CD4-positive, CD25-positive, alpha-beta regulatory T cell (primary cell): ENCODE data around the gene NEGR1. TPM values are rescaled to one million over a fixed set of nuclear protein-coding genes. Genes with fewer than 3 reads are reported as not detected.
"Not testable (repeated sequence)": the region's sequence is repeated elsewhere in the genome, so short reads cannot be mapped to it uniquely, and the experiment has no call there.

Source experiments
- ATAC-seq, 2 donors: fragments of 150-1000 bp; cut with Tn5 transposase; one replicate each; pipeline ENCODE4 v1.10.0; 2021; ENCODE audit warnings: low read depth in 2 of 2, moderate number of reproducible peaks in 2 of 2, moderate library complexity in 1 of 2
- DNase-seq, 3 donors: peaks; one replicate each; pipeline versions ENCODE4 v3.0.0 to v3.0.0-alpha.2; 2012 to 2022; ENCODE audit warnings: mixed read lengths in 1 of 3
- H3K27ac ChIP-seq: one replicate; pipeline ENCODE4 v1.7.0; 2013; ENCODE audit warnings: mild to moderate bottlenecking, low read length; ENCODE audit not compliant: insufficient read depth, poor library complexity, severe bottlenecking
- H3K27me3 ChIP-seq: one replicate; pipeline ENCODE4 v1.7.0; 2013; ENCODE audit warnings: low read length; ENCODE audit not compliant: control insufficient read depth, insufficient read depth
- H3K36me3 ChIP-seq: one replicate; pipeline ENCODE4 v1.7.0; 2013; ENCODE audit warnings: mild to moderate bottlenecking, low read length, moderate library complexity; ENCODE audit not compliant: control insufficient read depth, insufficient read depth
- H3K4me1 ChIP-seq: 2 replicates; pipeline ENCODE4 v1.7.0; 2013; ENCODE audit warnings: mild to moderate bottlenecking, low read length; ENCODE audit not compliant: insufficient read depth, control insufficient read depth, poor library complexity, severe bottlenecking
- H3K4me3 ChIP-seq: one replicate; pipeline ENCODE4 v1.7.0; 2013; ENCODE audit warnings: low read depth, mild to moderate bottlenecking, low read length, moderate library complexity
- H3K9me3 ChIP-seq, 2 experiments: 1 replicate in 1 of 2; 2 replicates in 1 of 2; pipeline ENCODE4 v1.7.0; 2013; ENCODE audit warnings: low read length in 2 of 2, mild to moderate bottlenecking in 1 of 2, moderate library complexity in 1 of 2; ENCODE audit not compliant: control insufficient read depth in 2 of 2
- H3K27ac Mint-ChIP-seq, 3 donors: one replicate each; pipeline ENCODE4 v1.8.0; 2020 to 2022; ENCODE audit warnings: mild to moderate bottlenecking in 3 of 3, mixed read lengths in 3 of 3, moderate library complexity in 2 of 3
- H3K27me3 Mint-ChIP-seq: one replicate; pipeline ENCODE4 v1.8.0; 2022; ENCODE audit warnings: mild to moderate bottlenecking, mixed read lengths
- H3K36me3 Mint-ChIP-seq: one replicate; pipeline ENCODE4 v1.8.0; 2020; ENCODE audit warnings: mixed read lengths
- H3K4me1 Mint-ChIP-seq, 4 donors: one replicate each; pipeline ENCODE4 v1.8.0; 2020 to 2022; ENCODE audit warnings: mixed read lengths in 4 of 4, mild to moderate bottlenecking in 1 of 4
- H3K4me3 Mint-ChIP-seq, 4 donors: one replicate each; pipeline ENCODE4 v1.8.0; 2020 to 2022; ENCODE audit warnings: mild to moderate bottlenecking in 4 of 4, mixed read lengths in 4 of 4, moderate library complexity in 3 of 4
- H3K9me3 Mint-ChIP-seq, 7 donors: one replicate each; pipeline ENCODE4 v1.8.0; 2020 to 2022; ENCODE audit warnings: mixed read lengths in 7 of 7, mild to moderate bottlenecking in 3 of 7, moderate library complexity in 2 of 7
- polyA plus RNA-seq, 4 donors: library from polyadenylated mRNA; unstranded; fragments of 300-500 nt; fragmentation: Illumina TruSeq; gene quantifications; one replicate each; pipeline ENCODE4 v1.2.3, GENCODE V29; 2021
- total RNA-seq: library from RNA; stranded (reverse); gene quantifications from one replicate; pipeline ENCODE4 v1.2.3, GENCODE V29; 2022

The NEGR1 gene
- total and polyA plus RNA-seq, 5 donors from 2014 or later: not detected

DNA sequence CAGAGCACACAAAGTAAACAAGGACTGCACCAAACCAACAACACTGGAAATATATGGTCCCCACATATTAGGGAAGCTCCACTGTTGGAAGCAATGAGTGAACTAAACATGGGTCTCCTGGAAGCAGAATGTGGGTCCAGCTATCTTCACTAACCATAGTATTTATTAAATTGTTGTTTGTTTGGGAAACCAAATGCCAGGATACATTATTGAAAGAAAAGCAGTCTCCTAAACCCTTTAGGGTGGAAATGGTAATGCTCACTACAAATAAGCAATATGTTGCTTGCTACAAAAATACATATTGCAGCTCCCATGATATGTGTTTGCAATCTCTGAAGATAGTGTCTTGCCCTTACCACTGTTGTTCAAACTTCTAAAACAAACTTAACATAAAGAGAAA, 2.2 kb downstream of the NEGR1 start:
- H3K27me3 Mint-ChIP-seq: peaks cover 18% of the 10 kb centered on the region
- no peak overlapping the region for H3K27ac Mint-ChIP-seq
- peaks cover 3 to 16% (median 10%) of the 10 kb centered on the region in 4 donors for H3K4me1 Mint-ChIP-seq
- no peaks in the 10 kb centered on the region for H3K36me3 Mint-ChIP-seq
- Histone ChIP-seq H3K27ac (no peak overlapping the region), H3K9me3 (no peaks in the 10 kb centered on the region), H3K36me3 (no peaks in the 10 kb centered on the region), H3K4me3 (no peak overlapping the region), H3K27me3 (peaks cover 16% of the 10 kb centered on the region), H3K4me1 (no peaks in the 10 kb centered on the region)
- H3K9me3 Mint-ChIP-seq: peaks cover 0 to 3% (median 0%) of the 10 kb centered on the region in 7 donors
- ATAC-seq (no peak), DNase-seq (no peak)
- H3K4me3 Mint-ChIP-seq: no peak overlapping the region

DNA sequence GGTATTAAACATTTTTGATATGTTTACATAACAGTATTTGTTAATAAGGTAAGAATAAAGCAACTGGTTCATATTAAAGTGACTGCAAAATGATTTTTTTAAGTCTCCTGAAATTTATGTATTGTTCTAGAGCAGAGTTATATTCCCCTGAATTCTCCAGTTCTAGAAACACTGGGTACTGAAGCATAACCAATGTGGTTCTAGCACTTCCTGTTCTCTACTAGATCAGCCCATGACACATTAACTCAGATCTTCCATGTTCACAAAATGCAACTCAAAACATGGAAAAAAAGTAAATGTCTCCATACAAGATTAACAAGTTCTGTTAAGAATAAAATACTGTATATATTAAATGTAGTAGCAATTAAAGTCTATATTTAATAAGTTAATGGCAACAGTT, 3.9 kb downstream of the NEGR1 start:
- H3K4me3 ChIP-seq: no peak overlapping the region
- H3K9me3 ChIP-seq: no peaks in the 10 kb centered on the region
- peaks cover 11% of the 10 kb centered on the region for H3K27me3 ChIP-seq
- no peaks in the 10 kb centered on the region for H3K36me3 ChIP-seq
- no peaks in the 10 kb centered on the region for H3K36me3 Mint-ChIP-seq
- H3K4me1 Mint-ChIP-seq: peaks cover 3 to 16% (median 10%) of the 10 kb centered on the region in 4 donors
- no peak overlapping the region for H3K4me3 Mint-ChIP-seq
- DNase-seq (no peak), ATAC-seq (no peak)
- H3K9me3 Mint-ChIP-seq: peaks cover 0 to 5% (median 2%) of the 10 kb centered on the region in 7 donors
- no peaks in the 10 kb centered on the region for H3K4me1 ChIP-seq
- no peak overlapping the region for H3K27ac ChIP-seq
- no peak overlapping the region for H3K27ac Mint-ChIP-seq
- H3K27me3 Mint-ChIP-seq: peaks cover 18% of the 10 kb centered on the region

DNA sequence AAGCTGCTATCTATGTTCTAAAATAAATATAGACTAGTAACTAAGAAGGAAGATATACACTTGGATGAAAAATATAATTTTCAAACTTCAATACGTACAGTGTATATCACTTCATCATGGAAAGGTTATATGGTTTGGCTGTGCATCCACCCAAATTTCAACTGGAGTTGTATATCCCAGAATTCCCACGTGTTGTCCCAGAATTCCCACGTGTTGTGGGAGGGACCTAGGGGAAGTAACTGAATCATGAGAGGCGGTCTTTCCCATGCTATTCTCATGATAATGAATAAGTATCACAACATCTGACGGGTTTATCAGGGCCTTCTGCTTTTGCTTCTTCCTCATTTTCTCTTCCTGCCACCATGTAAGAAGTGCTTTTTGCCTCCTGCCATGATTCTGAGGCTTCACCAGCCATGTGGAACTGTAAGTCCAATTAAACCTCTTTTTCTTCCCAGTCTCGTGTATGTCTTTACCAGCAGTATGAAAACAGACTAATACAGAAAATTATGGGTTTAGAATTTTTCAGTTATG, 10.7 kb downstream of the NEGR1 start:
- Mint-ChIP-seq H3K27me3 (no peaks in the 10 kb centered on the region), H3K27ac (no peak overlapping the region), H3K9me3 (peaks cover 0 to 8% (median 2%) of the 10 kb centered on the region in 7 donors), H3K36me3 (no peaks in the 10 kb centered on the region), H3K4me3 (no peak overlapping the region), H3K4me1 (no peaks in the 10 kb centered on the region)
- no peak overlapping the region for H3K27ac ChIP-seq
- H3K27me3 ChIP-seq: no peaks in the 10 kb centered on the region
- ATAC-seq (no peak), DNase-seq (no peak)
- no peak overlapping the region for H3K4me3 ChIP-seq
- H3K9me3 ChIP-seq: no peaks in the 10 kb centered on the region
- no peaks in the 10 kb centered on the region for H3K4me1 ChIP-seq
- no peaks in the 10 kb centered on the region for H3K36me3 ChIP-seq

DNA sequence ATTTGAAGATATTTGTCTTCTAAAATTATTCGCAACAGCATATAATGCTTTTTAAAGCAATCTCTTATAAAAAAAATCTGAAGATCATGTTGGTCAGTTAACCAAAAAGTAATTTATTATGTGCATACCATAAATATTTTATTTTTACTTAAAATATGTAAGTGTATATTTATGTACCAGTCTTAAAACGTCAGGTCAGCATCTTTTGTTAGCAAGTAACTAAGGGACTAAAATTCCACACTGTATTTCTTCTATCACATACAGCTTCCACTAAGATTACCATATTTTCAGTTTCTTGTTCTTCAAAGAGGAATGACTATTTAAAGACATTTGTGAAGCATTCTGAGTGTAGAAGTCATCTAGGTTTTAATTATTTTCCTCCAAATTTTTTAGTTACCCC, 19.6 kb downstream of the NEGR1 start:
- no peak overlapping the region for H3K4me3 ChIP-seq

DNA sequence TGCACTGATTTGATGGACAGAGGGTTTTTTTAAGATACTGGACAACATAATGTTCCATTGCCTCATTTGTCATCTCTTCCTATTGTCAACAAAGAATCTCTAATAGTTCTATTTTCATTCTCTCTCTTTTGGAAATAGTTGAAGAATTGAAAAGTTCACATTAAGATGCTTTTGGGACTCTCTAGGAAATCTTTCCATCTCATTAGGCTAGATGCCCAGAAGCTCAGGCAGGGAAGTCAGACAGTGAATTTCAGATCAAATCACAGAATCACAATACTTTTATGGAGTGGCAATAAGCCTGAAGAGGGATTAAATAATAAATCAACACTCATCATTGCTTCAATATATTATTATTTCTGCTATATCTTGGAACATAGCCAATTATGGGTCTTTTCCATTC, 29.2 kb downstream of the NEGR1 start:
- H3K27ac Mint-ChIP-seq: no peak overlapping the region
- H3K27me3 Mint-ChIP-seq: no peaks in the 10 kb centered on the region
- ATAC-seq: no peak

More for the DNA sequence above, 19.6 kb downstream of the NEGR1 start:
- Mint-ChIP-seq H3K4me1 (no peaks in the 10 kb centered on the region), H3K9me3 (peaks cover 0 to 4% (median 0%) of the 10 kb centered on the region in 7 donors), H3K27me3 (no peaks in the 10 kb centered on the region), H3K36me3 (no peaks in the 10 kb centered on the region), H3K4me3 (no peak overlapping the region), H3K27ac (no peak overlapping the region)
- Histone ChIP-seq H3K9me3 (no peaks in the 10 kb centered on the region), H3K27ac (no peak overlapping the region), H3K36me3 (no peaks in the 10 kb centered on the region), H3K27me3 (no peaks in the 10 kb centered on the region), H3K4me1 (no peaks in the 10 kb centered on the region)
- ATAC-seq (no peak), DNase-seq (no peak)

DNA sequence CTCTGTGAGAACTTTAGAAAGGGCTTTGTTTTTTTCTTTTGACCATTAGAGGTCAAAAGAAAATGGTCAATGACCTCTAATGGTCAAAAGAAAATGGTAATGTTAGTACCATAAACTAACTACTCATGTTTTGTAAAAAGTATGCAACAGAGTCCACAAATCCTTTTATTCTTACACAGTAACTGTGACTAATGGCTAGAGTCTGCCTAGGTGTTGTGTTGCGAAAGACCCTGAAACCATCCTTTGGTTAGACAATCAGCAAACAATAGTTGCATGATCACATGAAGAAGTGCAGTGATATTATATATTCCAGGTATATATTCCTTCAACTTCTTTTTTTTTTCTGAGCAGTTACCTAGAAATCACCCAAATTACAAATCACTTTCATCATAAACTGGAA, 40.9 kb downstream of the NEGR1 start:
- Mint-ChIP-seq H3K36me3 (no peaks in the 10 kb centered on the region), H3K4me3 (no peak overlapping the region), H3K4me1 (no peaks in the 10 kb centered on the region), H3K27ac (no peak overlapping the region), H3K9me3 (peaks cover 3 to 6% (median 4%) of the 10 kb centered on the region in 7 donors), H3K27me3 (no peaks in the 10 kb centered on the region)
- Histone ChIP-seq H3K36me3 (no peaks in the 10 kb centered on the region), H3K27ac (no peak overlapping the region), H3K9me3 (no peaks in the 10 kb centered on the region), H3K4me1 (no peaks in the 10 kb centered on the region), H3K27me3 (no peaks in the 10 kb centered on the region), H3K4me3 (no peak overlapping the region)
- ATAC-seq (no peak), DNase-seq (no peak)

More for the DNA sequence above, 29.2 kb downstream of the NEGR1 start:
- H3K4me1 Mint-ChIP-seq: no peaks in the 10 kb centered on the region
- no peaks in the 10 kb centered on the region for H3K4me1 ChIP-seq
- no peak for DNase-seq
- no peak overlapping the region for H3K4me3 ChIP-seq
- no peak overlapping the region for H3K4me3 Mint-ChIP-seq
- no peak overlapping the region for H3K27ac ChIP-seq
- peaks cover 0 to 4% (median 0%) of the 10 kb centered on the region in 7 donors for H3K9me3 Mint-ChIP-seq
- no peaks in the 10 kb centered on the region for H3K36me3 ChIP-seq
- no peaks in the 10 kb centered on the region for H3K36me3 Mint-ChIP-seq
- no peaks in the 10 kb centered on the region for H3K27me3 ChIP-seq
- H3K9me3 ChIP-seq: no peaks in the 10 kb centered on the region

DNA sequence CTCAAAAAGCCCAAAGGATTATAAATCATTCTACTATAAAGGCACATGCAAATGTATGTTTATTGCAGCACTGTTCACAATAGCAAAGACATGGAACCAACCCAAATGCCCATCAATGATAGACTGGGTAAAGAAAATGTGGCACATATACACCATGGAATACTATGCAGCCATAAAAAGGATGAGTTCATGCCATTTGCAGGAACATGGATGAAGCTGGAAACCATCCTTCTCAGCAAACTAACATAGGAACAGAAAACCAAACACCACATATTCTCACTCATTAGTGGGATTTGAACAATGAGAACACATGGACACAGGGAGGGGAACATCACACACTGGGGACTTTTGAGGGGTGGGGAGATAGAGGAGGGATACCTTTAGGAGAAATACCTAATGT, 46.4 kb downstream of the NEGR1 start:
- not testable (repeated sequence) for H3K4me1 ChIP-seq, H3K4me3 Mint-ChIP-seq, H3K27me3 ChIP-seq, H3K9me3 ChIP-seq, H3K27ac Mint-ChIP-seq, H3K4me3 ChIP-seq, H3K36me3 ChIP-seq, DNase-seq, ATAC-seq, H3K36me3 Mint-ChIP-seq, H3K4me1 Mint-ChIP-seq, H3K27ac ChIP-seq, H3K27me3 Mint-ChIP-seq
- peaks cover 3 to 14% (median 8%) of the 10 kb centered on the region in 7 donors for H3K9me3 Mint-ChIP-seq

DNA sequence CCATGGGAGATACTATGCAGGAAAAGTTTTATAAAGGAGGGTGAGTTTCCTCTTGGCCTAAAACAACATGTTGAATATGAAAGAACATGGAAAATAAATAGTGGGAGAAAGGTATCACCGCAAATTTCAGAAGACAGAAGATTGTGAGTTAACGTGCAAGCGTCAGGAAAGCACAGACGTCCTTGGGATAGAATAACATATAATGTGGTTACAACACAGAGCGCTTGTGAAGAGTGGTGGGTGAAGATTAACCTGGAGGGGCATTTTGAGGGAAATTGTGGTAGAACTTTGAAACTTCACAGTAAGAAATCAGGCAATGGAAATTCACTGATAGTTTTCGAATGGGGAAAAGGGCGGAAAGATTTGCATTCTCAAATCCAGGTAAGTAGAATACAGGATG, 47.3 kb downstream of the NEGR1 start:
- Histone ChIP-seq H3K9me3 (no peaks in the 10 kb centered on the region), H3K27ac (no peak overlapping the region), H3K4me3 (no peak overlapping the region), H3K27me3 (no peaks in the 10 kb centered on the region), H3K4me1 (no peaks in the 10 kb centered on the region), H3K36me3 (no peaks in the 10 kb centered on the region)
- no peak for ATAC-seq
- H3K4me1 Mint-ChIP-seq: no peaks in the 10 kb centered on the region
- peaks cover 3 to 14% (median 6%) of the 10 kb centered on the region in 7 donors for H3K9me3 Mint-ChIP-seq
- no peak for DNase-seq
- no peak overlapping the region for H3K4me3 Mint-ChIP-seq
- H3K27me3 Mint-ChIP-seq: no peaks in the 10 kb centered on the region
- H3K36me3 Mint-ChIP-seq: no peaks in the 10 kb centered on the region
- H3K27ac Mint-ChIP-seq: no peak overlapping the region
